IMR-90 (cell line): ENCODE results near the gene LRRC3B. TPM values are rescaled to one million over a fixed set of nuclear protein-coding genes. Genes with fewer than 3 reads are reported as not detected.

Experiments
- ATAC-seq: fragments of 200-7000 bp; cut with Tn5 transposase; 2 replicates; pipeline ENCODE4 v1.9.1; 2020; ENCODE audit warnings: low read depth, mild to moderate bottlenecking, moderate library complexity
- BruUV-seq: library from RNA; stranded (reverse); fragments of 400-500 nt; replicated peaks from 2 replicates; lab custom pipeline; 2021; lab: Mats Ljungman, UMichigan
- CTCF ChIA-PET: fragments of 300-600 bp; formaldehyde crosslinking; extraction: SDS; loops from one replicate; lab custom pipeline; 2021; ENCODE audit warnings: antibody characterized with exemption; lab: Yijun Ruan, JAX
- POLR2A ChIA-PET: fragments of 300-600 bp; sonication (Branson Sonifier 250); formaldehyde crosslinking; loops from one replicate; lab custom pipeline; 2022; ENCODE audit warnings: antibody characterized with exemption; ENCODE audit not compliant: unreplicated experiment; lab: Charles Lee
- DNase-seq: peaks from one replicate; pipeline ENCODE4 v3.0.0; 2013
- H2AFZ ChIP-seq: replicated peaks from 2 replicates; pipeline ENCODE3; 2013; ENCODE audit warnings: low read length, mild to moderate bottlenecking; ENCODE audit not compliant: poor library complexity
- H2AK5ac ChIP-seq: 2 replicates; pipeline ENCODE4 v1.6.1; 2013; ENCODE audit warnings: low read depth, low read length, inconsistent platforms
- H2AK9ac ChIP-seq: replicated peaks from 2 replicates; pipeline ENCODE3; 2013; ENCODE audit warnings: mild to moderate bottlenecking, low read depth, low read length, moderate library complexity; ENCODE audit not compliant: poor library complexity
- H2BK120ac ChIP-seq: 2 replicates; pipeline ENCODE4 v1.6.1; 2013; ENCODE audit warnings: low read depth, low read length, inconsistent platforms
- H2BK15ac ChIP-seq: 3 replicates; pipeline ENCODE4 v1.6.1; 2013; ENCODE audit warnings: low read depth, low read length, inconsistent platforms
- H2BK20ac ChIP-seq: 2 replicates; pipeline ENCODE4 v1.6.1; 2013; ENCODE audit warnings: low read depth, mild to moderate bottlenecking, inconsistent platforms, low read length, moderate library complexity
- H2BK5ac ChIP-seq: 2 replicates; pipeline ENCODE4 v1.6.1; 2013; ENCODE audit warnings: mild to moderate bottlenecking, low read depth, low read length, inconsistent platforms; ENCODE audit not compliant: poor library complexity, severe bottlenecking
- H3K14ac ChIP-seq: replicated peaks from 2 replicates; pipeline ENCODE4 v1.6.1; 2013; ENCODE audit warnings: low read depth, low read length, inconsistent platforms
- H3K18ac ChIP-seq: 2 replicates; pipeline ENCODE4 v1.6.1; 2013; ENCODE audit warnings: low read depth, low read length, control low read depth
- H3K23ac ChIP-seq: 2 replicates; pipeline ENCODE4 v1.6.1; 2013; ENCODE audit warnings: low read depth, low read length, inconsistent platforms
- H3K27ac ChIP-seq: 2 replicates; pipeline ENCODE4 v1.5.1; 2013; ENCODE audit warnings: mild to moderate bottlenecking, control low read depth, low read length; ENCODE audit not compliant: insufficient read depth
- H3K27me3 ChIP-seq: 2 replicates; pipeline ENCODE4 v1.6.1; 2013; ENCODE audit warnings: low read length; ENCODE audit not compliant: control insufficient read depth, insufficient read depth
- H3K36me3 ChIP-seq: 2 replicates; pipeline ENCODE4 v1.6.1; 2013; ENCODE audit warnings: low read length, mixed read lengths; ENCODE audit not compliant: control insufficient read depth, insufficient read depth
- H3K4ac ChIP-seq: 2 replicates; pipeline ENCODE4 v1.6.1; 2013; ENCODE audit warnings: low read depth, low read length, inconsistent platforms
- H3K4me1 ChIP-seq: 2 replicates; pipeline ENCODE4 v1.6.1; 2013; ENCODE audit warnings: low read length, mixed read lengths; ENCODE audit not compliant: control insufficient read depth, insufficient read depth
- H3K4me2 ChIP-seq: 2 replicates; pipeline ENCODE4 v1.6.1; 2013; ENCODE audit warnings: low read depth, mild to moderate bottlenecking, control low read depth, low read length, moderate library complexity
- H3K4me3 ChIP-seq: 2 replicates; pipeline ENCODE4 v1.5.1; 2013; ENCODE audit warnings: low read depth, mild to moderate bottlenecking, control low read depth, low read length, moderate library complexity; ENCODE audit not compliant: insufficient read depth
- H3K56ac ChIP-seq: 2 replicates; pipeline ENCODE4 v1.6.1; 2013; ENCODE audit warnings: low read length, inconsistent platforms; ENCODE audit not compliant: insufficient read depth; ENCODE audit errors: extremely low read depth
- H3K79me1 ChIP-seq, 2 experiments: 2 replicates each; pipeline ENCODE4 v1.6.1; 2013; ENCODE audit warnings: low read length in 2 of 2, inconsistent platforms in 1 of 2, low read depth in 1 of 2
- H3K9ac ChIP-seq: 2 replicates; pipeline ENCODE4 v1.6.1; 2013; ENCODE audit warnings: low read depth, low read length, control low read depth
- H3K9me1 ChIP-seq: 2 replicates; pipeline ENCODE4 v1.6.1; 2013; ENCODE audit warnings: low read length, inconsistent platforms; ENCODE audit not compliant: insufficient read depth
- H3K9me3 ChIP-seq: 2 replicates; pipeline ENCODE4 v1.6.1; 2013; ENCODE audit warnings: low read length; ENCODE audit not compliant: control insufficient read depth, insufficient read depth
- H4K20me1 ChIP-seq: 2 replicates; pipeline ENCODE4 v1.6.1; 2013; ENCODE audit warnings: low read length, inconsistent platforms; ENCODE audit not compliant: insufficient read depth
- H4K5ac ChIP-seq: 2 replicates; pipeline ENCODE4 v1.6.1; 2013; ENCODE audit warnings: mild to moderate bottlenecking, low read depth, low read length, control low read depth
- H4K8ac ChIP-seq, 2 experiments: 2 replicates each; pipeline ENCODE4 v1.6.1; 2013; ENCODE audit warnings: low read depth in 2 of 2, low read length in 2 of 2, control low read depth in 1 of 2, inconsistent platforms in 1 of 2
- H4K91ac ChIP-seq: 2 replicates; pipeline ENCODE4 v1.6.1; 2013; ENCODE audit warnings: low read depth, low read length, inconsistent platforms; ENCODE audit not compliant: insufficient read depth
- BHLHE40 ChIP-seq: fragments of 150-350 bp; IDR thresholded peaks from 2 replicates; pipeline ENCODE4 v1.6.1; 2016; ENCODE audit warnings: mild to moderate bottlenecking, low read depth, low read length
- CEBPB ChIP-seq: IDR thresholded peaks from 2 replicates; pipeline ENCODE4 v1.6.1; 2012; ENCODE audit warnings: low read depth, low read length, improper control_type of control experiment
- CHD1 ChIP-seq: IDR thresholded peaks from 2 replicates; pipeline ENCODE4 v1.6.1; 2012; ENCODE audit warnings: low read depth, low read length, improper control_type of control experiment
- FOS ChIP-seq: fragments of 150-350 bp; IDR thresholded peaks from 2 replicates; pipeline ENCODE4 v1.6.1; 2016; ENCODE audit warnings: low read depth, low read length
- MAFK ChIP-seq: IDR thresholded peaks from 2 replicates; pipeline ENCODE4 v1.6.1; 2012; ENCODE audit warnings: low read depth, low read length, improper control_type of control experiment
- MXI1 ChIP-seq: IDR thresholded peaks from 2 replicates; pipeline ENCODE4 v1.6.1; 2012; ENCODE audit warnings: low read depth, mild to moderate bottlenecking, low read length, moderate library complexity, borderline replicate concordance
- NFE2L2 ChIP-seq: fragments of 150-350 bp; IDR thresholded peaks from 2 replicates; pipeline ENCODE4 v1.6.1; 2016; ENCODE audit warnings: low read depth, mild to moderate bottlenecking, low read length
- POLR2A ChIP-seq: IDR thresholded peaks from 2 replicates; pipeline ENCODE4 v1.6.1; 2012; ENCODE audit warnings: mild to moderate bottlenecking, low read depth, low read length
- RAD21 ChIP-seq: IDR thresholded peaks from 2 replicates; pipeline ENCODE4 v1.6.1; 2012; ENCODE audit warnings: low read length, improper control_type of control experiment
- RCOR1 ChIP-seq: IDR thresholded peaks from 2 replicates; pipeline ENCODE4 v1.6.1; 2012; ENCODE audit warnings: mild to moderate bottlenecking, low read length, improper control_type of control experiment; ENCODE audit not compliant: insufficient replicate concordance
- RFX5 ChIP-seq: IDR thresholded peaks from 2 replicates; pipeline ENCODE4 v1.8.0; 2012; ENCODE audit warnings: low read depth, mild to moderate bottlenecking, low read length, moderate library complexity
- SMC3 ChIP-seq: fragments of 150-350 bp; IDR thresholded peaks from 2 replicates; pipeline ENCODE4 v1.6.1; 2016; ENCODE audit warnings: low read depth, mild to moderate bottlenecking, antibody characterized with exemption, low read length, moderate library complexity
- WGBS, 2 experiments: methylation state at CpG; one replicate each; pipeline versions ENCODE4 v1.1.5 to v1.1.7; 2013; ENCODE audit warnings: missing lambda C conversion rate in 2 of 2; ENCODE audit not compliant: insufficient read length in 1 of 2; ENCODE audit errors: extremely low coverage in 2 of 2; 5-methylcytosine and 5-hydroxymethylcytosine counted together
- dilution Hi-C: fragments of 300-500 bp; cut with HindIII; formaldehyde crosslinking; loops from one replicate; pipeline ENCODE4 v1.14.3; 2018; ENCODE audit warnings: low sequenced_read_pairs; ENCODE audit not compliant: unreplicated experiment
- in situ Hi-C: fragments of 300-500 bp; cut with MboI; formaldehyde crosslinking; loops from 3 replicates; pipeline ENCODE4 v1.14.3; 2019; ENCODE audit warnings: low sequenced_read_pairs, inconsistent platforms, mixed read lengths
- intact Hi-C: fragments of 100-400 bp; cut with micrococcal nuclease; formaldehyde crosslinking; loops from 2 replicates; pipeline ENCODE4 v1.10.0; 2022
- polyA plus RNA-seq, 3 experiments: library from polyadenylated mRNA; depleted of rRNA; stranded (reverse); fragments of >200 nt; gene quantifications; 2 replicates each; pipeline ENCODE4 v1.2.3, GENCODE V29; 2012; ENCODE audit warnings: low replicate concordance in 1 of 3
- total RNA-seq: library from RNA; depleted of rRNA; stranded (reverse); fragments of >200 nt; gene quantifications from 2 replicates; pipeline ENCODE4 v1.2.3, GENCODE V29; 2012
- TF ChIP-seq, protein P1 (sequence below): fragments of 150-350 bp; IDR thresholded peaks from 2 replicates; pipeline ENCODE4 v1.6.1; 2016; ENCODE audit warnings: low read depth, mild to moderate bottlenecking, low read length, moderate library complexity, borderline replicate concordance
- TF ChIP-seq, protein P2 (sequence below): conservative IDR thresholded peaks from 2 replicates; pipeline ENCODE4 v1.5.1; 2012; ENCODE audit warnings: mild to moderate bottlenecking, low read depth, low read length, improper control_type of control experiment

The LRRC3B gene
- total and polyA plus RNA-seq, 2 of the 4 experiments (the other 2 are of a cell fraction): not detected

DNA sequence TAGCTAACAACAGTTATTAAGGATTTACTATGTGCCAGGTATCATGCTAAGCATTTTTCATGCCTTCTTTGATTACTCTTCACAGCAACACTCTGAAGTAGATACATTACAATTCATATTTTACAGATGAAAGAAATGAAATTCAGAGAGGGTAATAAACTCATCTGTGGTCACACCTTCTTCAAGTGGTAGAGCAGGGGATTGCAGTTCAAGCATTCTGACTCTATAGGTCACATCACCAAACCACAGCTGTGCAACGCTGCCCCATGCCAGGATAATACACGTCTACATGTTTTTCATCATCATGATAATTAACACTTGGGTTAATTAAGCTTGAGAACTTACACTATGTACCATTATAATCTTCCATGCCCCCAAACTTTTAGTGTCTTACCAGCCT lies 98.5 kb downstream of the LRRC3B start:
- Histone ChIP-seq H3K79me1 (no peaks in the 10 kb centered on the region), H3K4ac (no peak overlapping the region), H3K4me2 (no peak overlapping the region), H4K8ac (no peak overlapping the region), H4K91ac (no peak overlapping the region), H3K4me3 (no peak overlapping the region), H3K4me1 (no peaks in the 10 kb centered on the region), H3K9ac (no peak overlapping the region), H2AFZ (no peak overlapping the region), H3K36me3 (no peaks in the 10 kb centered on the region), H2BK120ac (no peak overlapping the region), H4K20me1 (no peaks in the 10 kb centered on the region), H4K5ac (no peak overlapping the region), H2AK9ac (no peak overlapping the region), H3K18ac (no peak overlapping the region), H3K14ac (no peak overlapping the region), H3K9me3 (peaks cover 8% of the 10 kb centered on the region), H2BK15ac (no peak overlapping the region), H3K27me3 (no peaks in the 10 kb centered on the region), H2BK20ac (no peak overlapping the region), H2AK5ac (no peak overlapping the region), H2BK5ac (no peak overlapping the region), H3K27ac (no peak overlapping the region), H3K23ac (no peak overlapping the region), H3K56ac (no peak overlapping the region), H3K9me1 (no peaks in the 10 kb centered on the region)
- ChIA-PET POLR2A (no interaction called here), CTCF (no interaction called here)
- no peak for TF ChIP-seq CEBPB
- TF ChIP-seq, protein P1, sequence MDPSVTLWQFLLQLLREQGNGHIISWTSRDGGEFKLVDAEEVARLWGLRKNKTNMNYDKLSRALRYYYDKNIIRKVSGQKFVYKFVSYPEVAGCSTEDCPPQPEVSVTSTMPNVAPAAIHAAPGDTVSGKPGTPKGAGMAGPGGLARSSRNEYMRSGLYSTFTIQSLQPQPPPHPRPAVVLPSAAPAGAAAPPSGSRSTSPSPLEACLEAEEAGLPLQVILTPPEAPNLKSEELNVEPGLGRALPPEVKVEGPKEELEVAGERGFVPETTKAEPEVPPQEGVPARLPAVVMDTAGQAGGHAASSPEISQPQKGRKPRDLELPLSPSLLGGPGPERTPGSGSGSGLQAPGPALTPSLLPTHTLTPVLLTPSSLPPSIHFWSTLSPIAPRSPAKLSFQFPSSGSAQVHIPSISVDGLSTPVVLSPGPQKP: no peak
- no peak for TF ChIP-seq RCOR1
- no peak for TF ChIP-seq FOS
- TF ChIP-seq BHLHE40: no peak
- no peak for TF ChIP-seq MAFK
- TF ChIP-seq RAD21: no peak
- no peak for TF ChIP-seq SMC3
- TF ChIP-seq NFE2L2: no peak
- TF ChIP-seq, protein P2, sequence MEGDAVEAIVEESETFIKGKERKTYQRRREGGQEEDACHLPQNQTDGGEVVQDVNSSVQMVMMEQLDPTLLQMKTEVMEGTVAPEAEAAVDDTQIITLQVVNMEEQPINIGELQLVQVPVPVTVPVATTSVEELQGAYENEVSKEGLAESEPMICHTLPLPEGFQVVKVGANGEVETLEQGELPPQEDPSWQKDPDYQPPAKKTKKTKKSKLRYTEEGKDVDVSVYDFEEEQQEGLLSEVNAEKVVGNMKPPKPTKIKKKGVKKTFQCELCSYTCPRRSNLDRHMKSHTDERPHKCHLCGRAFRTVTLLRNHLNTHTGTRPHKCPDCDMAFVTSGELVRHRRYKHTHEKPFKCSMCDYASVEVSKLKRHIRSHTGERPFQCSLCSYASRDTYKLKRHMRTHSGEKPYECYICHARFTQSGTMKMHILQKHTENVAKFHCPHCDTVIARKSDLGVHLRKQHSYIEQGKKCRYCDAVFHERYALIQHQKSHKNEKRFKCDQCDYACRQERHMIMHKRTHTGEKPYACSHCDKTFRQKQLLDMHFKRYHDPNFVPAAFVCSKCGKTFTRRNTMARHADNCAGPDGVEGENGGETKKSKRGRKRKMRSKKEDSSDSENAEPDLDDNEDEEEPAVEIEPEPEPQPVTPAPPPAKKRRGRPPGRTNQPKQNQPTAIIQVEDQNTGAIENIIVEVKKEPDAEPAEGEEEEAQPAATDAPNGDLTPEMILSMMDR: no peak
- no peak for TF ChIP-seq MXI1
- TF ChIP-seq RFX5: no peak
- no peak for TF ChIP-seq CHD1
- no peak for TF ChIP-seq POLR2A
- intact Hi-C loops (no loop called here), in situ Hi-C loops (no loop called here), dilution Hi-C loops (no loop called here)
- ATAC-seq (no peak), DNase-seq (no peak)
- no TSS peak for BruUV-seq
- no CpG with 5 or more reads among the region's 2 CpGs for WGBS, 2 experiments
